GM12864 (cell line): ENCODE data around the gene TLK2.

ENCODE experiments used
- DNase-seq: peaks from one replicate; pipeline ENCODE4 v3.0.0-alpha.2; 2011; ENCODE audit warnings: low read depth
- H3K4me3 ChIP-seq: 2 replicates; pipeline ENCODE4 v1.5.1; 2011; ENCODE audit warnings: mild to moderate bottlenecking, low read depth, low read length, control low read depth
- CTCF ChIP-seq: IDR thresholded peaks from 2 replicates; pipeline ENCODE4 v1.5.1; 2011; ENCODE audit warnings: low read depth, mild to moderate bottlenecking, moderate library complexity, low read length, control low read depth, inconsistent platforms; ENCODE audit errors: missing control alignments

TLK2 gene

GRCh38 chr17:62617894-62618472 is 139.4 kb downstream of the TLK2 start:
- DNase-seq: no peak
- no peak overlapping the region for H3K4me3 ChIP-seq
- no peak for TF ChIP-seq CTCF

- no peak overlapping the region for H3K4me3 ChIP-seq
- no peak for DNase-seq
- TF ChIP-seq CTCF: no peak
These were observed 140.2 kb downstream of the TLK2 start for GRCh38 chr17:62618647-62619416.

- DNase-seq: no peak
- TF ChIP-seq CTCF: no peak
- no peak overlapping the region for H3K4me3 ChIP-seq
These were observed 141.0 kb downstream of the TLK2 start for GRCh38 chr17:62619417-62620155.

- no peak overlapping the region for H3K4me3 ChIP-seq
- DNase-seq: no peak
- TF ChIP-seq CTCF: no peak
These were observed 142.6 kb downstream of the TLK2 start for GRCh38 chr17:62621223-62621622.

GRCh38 chr17:62625184-62625869 is 146.7 kb downstream of the TLK2 start:
- DNase-seq: no peak
- H3K4me3 ChIP-seq: no peak overlapping the region
- no peak for TF ChIP-seq CTCF

- no peak for DNase-seq
- TF ChIP-seq CTCF: no peak
- no peak overlapping the region for H3K4me3 ChIP-seq
These were observed 147.2 kb downstream of the TLK2 start for GRCh38 chr17:62625870-62626200.
